GM23338 (cell line): ENCODE measurements around the gene HOXC12. TPM values are rescaled to one million over a fixed set of nuclear protein-coding genes. Genes with fewer than 3 reads are reported as not detected.
A peak's percentile ranks its signal among the peaks of the same experiment; 100 is the strongest.

Source experiments
- ATAC-seq: fragments of 200-7000 bp; cut with Tn5 transposase; 3 replicates; pipeline ENCODE4 v1.9.1; 2020
- DNase-seq: peaks from one replicate; pipeline ENCODE4 v3.0.0-alpha.2; 2015; ENCODE audit warnings: low spot score
- H2AFZ ChIP-seq: fragments of 200-600 bp; sonication (generic); 2 replicates; pipeline ENCODE4 v1.8.0; 2016; ENCODE audit warnings: antibody characterized with exemption, mild to moderate bottlenecking, moderate library complexity
- H3F3A ChIP-seq: fragments of 200-600 bp; sonication (generic); replicated peaks from 2 replicates; pipeline ENCODE4 v1.8.0; 2017; ENCODE audit warnings: antibody characterized with exemption, mixed run types, low read depth
- H3K27ac ChIP-seq: fragments of 200-600 bp; sonication (generic); 2 replicates; pipeline ENCODE4 v1.6.1; 2016; ENCODE audit warnings: low read depth
- H3K27me3 ChIP-seq: fragments of 200-600 bp; sonication (generic); 2 replicates; pipeline ENCODE4 v1.8.0; 2016; ENCODE audit warnings: mild to moderate bottlenecking, mixed run types, moderate library complexity; ENCODE audit not compliant: insufficient read depth
- H3K36me3 ChIP-seq: fragments of 200-600 bp; sonication (generic); 2 replicates; pipeline ENCODE4 v1.8.0; 2016; ENCODE audit warnings: mild to moderate bottlenecking; ENCODE audit not compliant: insufficient read depth
- H3K4me1 ChIP-seq: fragments of 200-600 bp; sonication (generic); 2 replicates; pipeline ENCODE4 v1.8.0; 2016; ENCODE audit warnings: mild to moderate bottlenecking, moderate library complexity; ENCODE audit not compliant: insufficient read depth
- H3K4me2 ChIP-seq: fragments of 200-600 bp; sonication (generic); 2 replicates; pipeline ENCODE4 v1.7.1; 2017; ENCODE audit warnings: mixed run types
- H3K4me3 ChIP-seq: fragments of 200-600 bp; sonication (generic); 2 replicates; pipeline ENCODE4 v1.6.1; 2016; ENCODE audit warnings: mixed run types
- H3K79me2 ChIP-seq: fragments of 200-600 bp; sonication (generic); replicated peaks from 2 replicates; pipeline ENCODE4 v1.8.0; 2017; ENCODE audit warnings: mild to moderate bottlenecking; ENCODE audit not compliant: insufficient read depth
- H3K9me2 ChIP-seq: fragments of 200-600 bp; sonication (generic); 2 replicates; pipeline ENCODE4 v1.8.0; 2017; ENCODE audit not compliant: insufficient read depth
- H4K20me1 ChIP-seq: fragments of 200-600 bp; sonication (generic); replicated peaks from 2 replicates; pipeline ENCODE4 v1.8.0; 2017; ENCODE audit warnings: mild to moderate bottlenecking; ENCODE audit not compliant: insufficient read depth
- H3K27ac Mint-ChIP-seq: 2 replicates; pipeline ENCODE4 v1.8.0; 2020; ENCODE audit warnings: inconsistent platforms, mild to moderate bottlenecking, moderate library complexity, mixed read lengths
- H3K27me3 Mint-ChIP-seq: 3 replicates; pipeline ENCODE4 v1.8.0; 2022; ENCODE audit warnings: low read depth, mild to moderate bottlenecking, moderate library complexity, mixed read lengths, inconsistent platforms; ENCODE audit not compliant: insufficient read depth, poor library complexity
- H3K36me3 Mint-ChIP-seq: 3 replicates; pipeline ENCODE4 v1.8.0; 2021; ENCODE audit warnings: low read depth, mild to moderate bottlenecking, inconsistent platforms, moderate library complexity, mixed read lengths
- H3K4me1 Mint-ChIP-seq: 3 replicates; pipeline ENCODE4 v1.8.0; 2020; ENCODE audit warnings: mild to moderate bottlenecking, inconsistent platforms, mixed read lengths
- H3K4me3 Mint-ChIP-seq: 3 replicates; pipeline ENCODE4 v1.8.0; 2021; ENCODE audit warnings: moderate library complexity, mild to moderate bottlenecking, inconsistent platforms, mixed read lengths
- H3K9me3 Mint-ChIP-seq: 3 replicates; pipeline ENCODE4 v1.8.0; 2020; ENCODE audit warnings: moderate library complexity, mild to moderate bottlenecking, inconsistent platforms, mixed read lengths
- CREB1 ChIP-seq: fragments of 250-450 bp; sonication (Bioruptor Pico); IDR thresholded peaks from 2 replicates; pipeline ENCODE4 v1.5.0; 2020; ENCODE audit warnings: low read depth, mild to moderate bottlenecking, moderate library complexity
- CTCF ChIP-seq, 2 experiments: fragments of 200-600 bp in 1 of 2; sonication (generic) in 1 of 2; conservative IDR thresholded peaks; 2 replicates each; pipeline versions ENCODE4 v1.5.1 to v1.6.1; 2016 to 2017; ENCODE audit warnings: antibody characterized with exemption in 2 of 2, low read depth in 2 of 2, mild to moderate bottlenecking in 2 of 2, moderate library complexity in 1 of 2
- EZH2 ChIP-seq: fragments of 200-600 bp; sonication (generic); IDR thresholded peaks from one replicate; pipeline ENCODE4 v1.8.0; 2017; ENCODE audit warnings: antibody characterized with exemption, mild to moderate bottlenecking, low read depth; ENCODE audit not compliant: unreplicated experiment
- EZH2phosphoT487 ChIP-seq: fragments of 200-600 bp; sonication (generic); IDR thresholded peaks from one replicate; pipeline ENCODE4 v1.8.1; 2018; ENCODE audit warnings: antibody characterized with exemption; ENCODE audit not compliant: unreplicated experiment
- JUNB ChIP-seq: IDR thresholded peaks from one replicate; pipeline ENCODE4 v1.6.1; 2016; ENCODE audit warnings: antibody characterized with exemption; ENCODE audit not compliant: unreplicated experiment
- POLR2AphosphoS5 ChIP-seq: IDR thresholded peaks from 2 replicates; pipeline ENCODE4 v1.6.1; 2016; ENCODE audit warnings: antibody characterized with exemption, low read depth
- STAT1 ChIP-seq: IDR thresholded peaks from one replicate; pipeline ENCODE4 v1.6.1; 2016; ENCODE audit warnings: antibody characterized with exemption; ENCODE audit not compliant: unreplicated experiment
- microRNA counts: library from miRNA; unstranded; fragments of <30 nt; microRNA quantifications from one replicate; lab custom pipeline; 2017
- microRNA-seq: library from miRNA; unstranded; fragments of <30 nt; microRNA quantifications from one replicate; pipeline ENCODE4, GENCODE V29; 2017
- polyA plus RNA-seq: library from polyadenylated mRNA; unstranded; fragments of >200 nt; fragmentation: Nextera tagmentation; extraction: Ambion mirVana; gene quantifications from 2 replicates; pipeline ENCODE4 v1.2.1, GENCODE V29; 2016
- small RNA-seq: library from RNA; depleted of rRNA; stranded (forward); fragments of <200 nt; gene quantifications from one replicate; pipeline ENCODE3, GENCODE V24; 2014; ENCODE audit warnings: low replicate concordance
- total RNA-seq: library from RNA; depleted of rRNA; stranded (reverse); fragments of >200 nt; shearing (Covaris generic); gene quantifications from 2 replicates; pipeline ENCODE4 v1.2.3, GENCODE V29; 2014; rRNA removed

Gene HOXC12
- total and polyA plus RNA-seq, 2 experiments from 2014 or later: not detected

GRCh38 chr12:54007538-54008259, 53.0 kb downstream of the HOXC12 start:
- Histone ChIP-seq H3F3A (peaks cover 25% of the 10 kb centered on the region), H4K20me1 (peaks cover 24% of the 10 kb centered on the region), H3K4me3 (no peak overlapping the region), H3K9me2 (no peaks in the 10 kb centered on the region), H2AFZ (no peak overlapping the region), H3K79me2 (no peaks in the 10 kb centered on the region), H3K36me3 (no peaks in the 10 kb centered on the region), H3K27me3 (peaks cover 100% of the 10 kb centered on the region), H3K27ac (no peak overlapping the region), H3K4me1 (peaks cover 30% of the 10 kb centered on the region), H3K4me2 (no peak overlapping the region)
- peaks cover 27% of the 10 kb centered on the region for H3K4me1 Mint-ChIP-seq
- no peak overlapping the region for H3K4me3 Mint-ChIP-seq
- DNase-seq (no peak), ATAC-seq (no peak)
- no peaks in the 10 kb centered on the region; the same call in 1 of the 3 replicates for H3K9me3 Mint-ChIP-seq
- TF ChIP-seq EZH2: peak; percentile 25
- TF ChIP-seq CREB1 (CRISPR knock-in tag): no peak
- no peaks in the 10 kb centered on the region for H3K36me3 Mint-ChIP-seq
- peaks cover 99% of the 10 kb centered on the region for H3K27me3 Mint-ChIP-seq
- H3K27ac Mint-ChIP-seq: no peak overlapping the region

GRCh38 chr12:54008260-54008552, 53.5 kb downstream of the HOXC12 start:
- H3K4me1 ChIP-seq: peaks cover 31% of the 10 kb centered on the region
- H3K9me2 ChIP-seq: no peaks in the 10 kb centered on the region
- H3K27ac ChIP-seq: no peak overlapping the region
- Mint-ChIP-seq H3K27me3 (peaks cover 99% of the 10 kb centered on the region), H3K9me3 (no peaks in the 10 kb centered on the region; the same call in 1 of the 3 replicates), H3K4me1 (peaks cover 27% of the 10 kb centered on the region), H3K36me3 (no peaks in the 10 kb centered on the region), H3K27ac (no peak overlapping the region), H3K4me3 (no peak overlapping the region)
- H2AFZ ChIP-seq: no peak overlapping the region
- H3K4me3 ChIP-seq: no peak overlapping the region
- no peaks in the 10 kb centered on the region for H3K36me3 ChIP-seq
- H3K79me2 ChIP-seq: no peaks in the 10 kb centered on the region
- no peak for ATAC-seq
- no peak overlapping the region for H3K4me2 ChIP-seq
- H4K20me1 ChIP-seq: peaks cover 24% of the 10 kb centered on the region
- peaks cover 100% of the 10 kb centered on the region for H3K27me3 ChIP-seq
- peaks cover 25% of the 10 kb centered on the region for H3F3A ChIP-seq
- no peak for DNase-seq
- TF ChIP-seq CTCF (conservative IDR thresholded peaks at IDR 0.05; ENCODE audit: low read depth in 2 of 2) (no peak), CREB1 (CRISPR knock-in tag) (no peak), EZH2 (peak; percentile 93), POLR2AphosphoS5 (no peak), STAT1 (no peak), EZH2phosphoT487 (no peak), JUNB (no peak)

MicroRNAs encoded within 50 kb of the gene (microRNA counts, 767-probe panel; counts per million panel counts)
- not detected for microRNA hsa-miR-196a-5p (lab: Ali Mortazavi, UCI)

Small RNA genes within 50 kb of the gene (microRNA-seq; reads per million reads assigned to microRNA genes)
- gene MIR196A2: 1.1 reads per million

Small RNA genes within 50 kb of the gene (small RNA-seq; reads per million reads assigned to genes)
- gene AC012531.3 (not detected), gene AC012531.4 (not detected), gene MIR196A2 (not detected), gene RF01905 (not detected), gene RF01906 (not detected)

Other genes starting within 250 kb of the HOXC12 start
- 20.4 and 21.3 TPM in 2 replicates for gene CALCOCO1, start 227.5 kb upstream of the HOXC12 start, total RNA-seq
- 4.6 and 6.5 TPM in 2 replicates for gene CALCOCO1, start 227.5 kb upstream of the HOXC12 start, polyA plus RNA-seq
- not detected in 2 replicates for gene CISTR, start 202.9 kb upstream of the HOXC12 start, total RNA-seq
- not detected in 2 replicates for gene CISTR, start 202.9 kb upstream of the HOXC12 start, polyA plus RNA-seq
- gene HOXC13, start 16.1 kb upstream of the HOXC12 start, total RNA-seq: 0.10 TPM in 1 of 2 replicates, not detected in the other
- not detected in 2 replicates for gene HOXC13, start 16.1 kb upstream of the HOXC12 start, polyA plus RNA-seq
- gene HOXC11, start 18.2 kb downstream of the HOXC12 start, total RNA-seq: not detected in 2 replicates
- gene HOXC11, start 18.2 kb downstream of the HOXC12 start, polyA plus RNA-seq: not detected in 2 replicates
- not detected in 2 replicates for gene HOTAIR, start 20.1 kb downstream of the HOXC12 start, total RNA-seq
- not detected in 2 replicates for gene HOTAIR, start 20.1 kb downstream of the HOXC12 start, polyA plus RNA-seq
- not detected in 2 replicates for gene HOXC10, start 30.2 kb downstream of the HOXC12 start, total RNA-seq
- gene HOXC10, start 30.2 kb downstream of the HOXC12 start, polyA plus RNA-seq: not detected in 2 replicates
- not detected in 2 replicates for gene HOXC9, start 45.3 kb downstream of the HOXC12 start, total RNA-seq
- gene HOXC9, start 45.3 kb downstream of the HOXC12 start, polyA plus RNA-seq: not detected in 2 replicates
- gene HOXC8, start 54.1 kb downstream of the HOXC12 start, total RNA-seq: not detected in 2 replicates
- gene HOXC8, start 54.1 kb downstream of the HOXC12 start, polyA plus RNA-seq: not detected in 2 replicates
- gene HOXC6, start 73.5 kb downstream of the HOXC12 start, total RNA-seq: not detected in 2 replicates
- gene HOXC6, start 73.5 kb downstream of the HOXC12 start, polyA plus RNA-seq: not detected in 2 replicates
- not detected in 2 replicates for gene HOXC5, start 78.1 kb downstream of the HOXC12 start, total RNA-seq
- not detected in 2 replicates for gene HOXC5, start 78.1 kb downstream of the HOXC12 start, polyA plus RNA-seq
- not detected in 2 replicates for gene HOXC4, start 98.9 kb downstream of the HOXC12 start, total RNA-seq
- gene HOXC4, start 98.9 kb downstream of the HOXC12 start, polyA plus RNA-seq: not detected in 2 replicates
- gene SMUG1, start 234.1 kb downstream of the HOXC12 start, total RNA-seq: 19.6 and 23.8 TPM in 2 replicates
- gene SMUG1, start 234.1 kb downstream of the HOXC12 start, polyA plus RNA-seq: 21.8 and 23.1 TPM in 2 replicates